ENCODE data around the gene KCNA2. TPM values are rescaled to one million over a fixed set of nuclear protein-coding genes. Genes with fewer than 3 reads are reported as not detected.

KCNA2 gene
- total and polyA plus RNA-seq, 10 donors, result 0.09 to 2.6 (median 1.2) TPM

DNA sequence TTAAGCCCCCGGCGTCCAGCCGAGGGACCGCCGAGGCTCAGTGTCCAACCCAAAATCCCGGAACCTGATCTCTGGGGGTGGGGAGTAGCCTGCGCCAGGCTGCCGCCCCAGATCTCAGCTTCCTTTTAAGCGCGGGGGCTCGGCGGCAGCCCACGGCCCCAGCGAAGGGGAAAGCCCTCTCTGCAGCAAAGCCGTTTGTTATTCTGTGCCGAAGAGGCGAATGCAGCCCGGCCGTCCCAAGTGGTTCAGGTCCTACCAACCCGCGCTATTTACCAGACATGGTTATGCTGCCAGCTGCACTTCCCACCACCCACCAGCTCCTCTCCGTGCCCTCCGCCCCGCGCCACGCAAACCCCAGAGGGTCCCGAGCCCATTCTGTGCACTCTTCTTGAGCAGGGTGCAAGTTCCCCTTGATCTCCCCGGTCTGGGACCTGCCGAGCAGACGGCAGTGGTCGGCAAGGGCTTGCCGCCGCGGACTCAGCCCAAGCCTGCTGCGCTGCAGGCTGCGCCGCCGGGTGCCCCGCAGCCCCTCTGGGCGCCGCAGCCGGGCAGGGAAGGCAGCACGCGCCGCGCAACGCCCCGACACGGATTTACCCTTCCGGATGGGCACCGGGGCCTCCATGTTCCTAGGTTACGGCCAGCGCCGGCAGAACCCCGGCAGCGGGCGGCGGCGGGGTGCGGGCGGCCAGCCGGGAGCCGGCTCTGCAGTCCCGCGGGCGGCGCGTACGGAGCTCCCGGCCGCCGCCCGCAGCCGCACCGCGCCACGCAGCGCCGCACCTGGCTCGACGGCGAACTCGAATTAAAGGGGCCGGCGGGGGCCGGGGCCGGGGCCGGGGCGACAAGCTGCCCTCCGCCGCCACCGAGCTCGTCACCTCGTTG lies 738 bp upstream of the KCNA2 start:
- Histone ChIP-seq H3K9me3 (no peaks in the 10 kb centered on the region), H3K4me1 (peaks cover 7 to 30% (median 26%) of the 10 kb centered on the region in 6 donors), H3K36me3 (no peaks in the 10 kb centered on the region), H3K4me3 (peak overlapping the region; percentile 27 to 76 (median 50)), H3K27ac (no peak overlapping the region), H3K27me3 (replicated peaks in 1 of 7) (peaks cover 5 to 83% (median 49%) of the 10 kb centered on the region in 7 donors)
- TF ChIP-seq, protein P1, sequence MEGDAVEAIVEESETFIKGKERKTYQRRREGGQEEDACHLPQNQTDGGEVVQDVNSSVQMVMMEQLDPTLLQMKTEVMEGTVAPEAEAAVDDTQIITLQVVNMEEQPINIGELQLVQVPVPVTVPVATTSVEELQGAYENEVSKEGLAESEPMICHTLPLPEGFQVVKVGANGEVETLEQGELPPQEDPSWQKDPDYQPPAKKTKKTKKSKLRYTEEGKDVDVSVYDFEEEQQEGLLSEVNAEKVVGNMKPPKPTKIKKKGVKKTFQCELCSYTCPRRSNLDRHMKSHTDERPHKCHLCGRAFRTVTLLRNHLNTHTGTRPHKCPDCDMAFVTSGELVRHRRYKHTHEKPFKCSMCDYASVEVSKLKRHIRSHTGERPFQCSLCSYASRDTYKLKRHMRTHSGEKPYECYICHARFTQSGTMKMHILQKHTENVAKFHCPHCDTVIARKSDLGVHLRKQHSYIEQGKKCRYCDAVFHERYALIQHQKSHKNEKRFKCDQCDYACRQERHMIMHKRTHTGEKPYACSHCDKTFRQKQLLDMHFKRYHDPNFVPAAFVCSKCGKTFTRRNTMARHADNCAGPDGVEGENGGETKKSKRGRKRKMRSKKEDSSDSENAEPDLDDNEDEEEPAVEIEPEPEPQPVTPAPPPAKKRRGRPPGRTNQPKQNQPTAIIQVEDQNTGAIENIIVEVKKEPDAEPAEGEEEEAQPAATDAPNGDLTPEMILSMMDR (IDR thresholded peaks at IDR 0.05 in 8 of 11, conservative IDR thresholded peaks at IDR 0.05 in 3 of 11), result no peak
- DNase-seq, result no peak
- intact Hi-C loops (cut with DNase I; ENCODE audit: low total_unique reads), result no loop called here
- WGBS, 5 donors, result 0 to 1% (median 1%) methylated on average over 29 to 94 of the region's 94 CpGs

DNA sequence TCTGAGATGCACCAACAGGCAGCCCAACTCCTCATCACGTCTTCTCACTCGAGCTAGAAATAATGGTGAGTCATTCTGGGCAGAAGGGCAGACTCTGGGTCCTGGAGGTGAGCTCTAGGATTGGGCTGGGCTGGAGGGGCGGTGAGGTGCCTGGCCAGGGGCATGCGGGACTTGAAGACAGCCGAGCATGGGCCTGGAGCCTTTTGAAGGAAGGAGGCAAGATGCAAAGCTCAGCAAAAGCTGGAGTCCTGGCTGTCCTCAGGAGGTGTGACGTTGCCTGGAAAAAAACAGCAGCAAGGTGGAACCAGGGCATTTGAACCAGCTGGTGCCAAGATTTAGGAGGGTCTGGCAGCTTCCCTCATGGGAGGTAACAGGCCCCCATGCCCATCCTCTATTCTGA lies 712 bp downstream of the KCNA2 start:
- 73 to 85% (median 81%) methylated on average over 6 of the region's 6 CpGs for WGBS, 5 donors
- DNase-seq, result no peak
- Histone ChIP-seq H3K27ac (no peak overlapping the region), H3K4me1 (peaks cover 7 to 30% (median 26%) of the 10 kb centered on the region in 6 donors), H3K9me3 (no peaks in the 10 kb centered on the region), H3K27me3 (replicated peaks in 1 of 7) (peaks cover 5 to 95% (median 49%) of the 10 kb centered on the region in 7 donors), H3K4me3 (peak overlapping the region in 1 of 8 donors; percentile 76), H3K36me3 (no peaks in the 10 kb centered on the region)
- TF ChIP-seq POLR2AphosphoS5 (IDR thresholded peaks at IDR 0.05), result no peak
- no peak for TF ChIP-seq POLR2A (IDR thresholded peaks at IDR 0.05)
- TF ChIP-seq, protein P1 (IDR thresholded peaks at IDR 0.05 in 8 of 11, conservative IDR thresholded peaks at IDR 0.05 in 3 of 11), result no peak
- intact Hi-C loops (cut with DNase I; ENCODE audit: low total_unique reads), result no loop called here

DNA sequence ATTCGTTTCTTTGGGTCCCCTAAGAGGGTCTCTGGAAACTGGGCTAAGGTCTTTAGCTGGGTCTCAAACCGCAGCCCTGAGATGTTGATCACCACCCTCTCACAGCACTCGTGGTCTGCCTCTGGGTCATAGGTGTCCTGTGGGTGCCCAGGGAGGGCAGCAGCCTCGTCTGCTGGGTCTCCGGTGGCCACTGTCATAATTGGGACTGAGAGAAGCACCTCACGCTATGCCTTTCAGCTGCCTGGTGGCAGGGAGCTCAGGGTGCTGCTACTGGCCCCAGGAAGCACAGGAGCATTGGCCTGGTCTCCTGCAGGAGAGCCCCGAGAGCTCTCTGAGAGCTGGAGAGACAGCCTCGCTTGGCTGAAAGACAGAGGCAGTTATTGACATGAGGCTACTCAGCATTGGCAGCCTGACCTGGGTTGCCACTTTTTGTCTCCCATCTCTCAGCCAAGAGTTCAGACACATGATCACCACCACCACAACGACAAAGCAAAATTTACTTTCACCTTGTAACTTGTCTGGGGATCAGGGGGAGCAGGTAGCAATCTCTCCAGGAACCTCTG lies 1.5 kb downstream of the KCNA2 start:
- peaks cover 5 to 91% (median 49%) of the 10 kb centered on the region in 7 donors for H3K27me3 ChIP-seq (replicated peaks in 1 of 7)
- peaks cover 7 to 30% (median 26%) of the 10 kb centered on the region in 6 donors for H3K4me1 ChIP-seq
- TF ChIP-seq POLR2A (IDR thresholded peaks at IDR 0.05), result no peak
- TF ChIP-seq POLR2AphosphoS5 (IDR thresholded peaks at IDR 0.05), result no peak
- TF ChIP-seq, protein P1 (IDR thresholded peaks at IDR 0.05 in 8 of 11, conservative IDR thresholded peaks at IDR 0.05 in 3 of 11), result no peak
- H3K4me3 ChIP-seq, result no peak overlapping the region
- no peaks in the 10 kb centered on the region for H3K9me3 ChIP-seq
- no peak overlapping the region for H3K27ac ChIP-seq
- intact Hi-C loops (cut with DNase I; ENCODE audit: low total_unique reads), result no loop called here
- WGBS, 5 donors, result 79 to 85% (median 81%) methylated on average over 9 of the region's 9 CpGs
- DNase-seq, result no peak
- no peaks in the 10 kb centered on the region for H3K36me3 ChIP-seq

DNA sequence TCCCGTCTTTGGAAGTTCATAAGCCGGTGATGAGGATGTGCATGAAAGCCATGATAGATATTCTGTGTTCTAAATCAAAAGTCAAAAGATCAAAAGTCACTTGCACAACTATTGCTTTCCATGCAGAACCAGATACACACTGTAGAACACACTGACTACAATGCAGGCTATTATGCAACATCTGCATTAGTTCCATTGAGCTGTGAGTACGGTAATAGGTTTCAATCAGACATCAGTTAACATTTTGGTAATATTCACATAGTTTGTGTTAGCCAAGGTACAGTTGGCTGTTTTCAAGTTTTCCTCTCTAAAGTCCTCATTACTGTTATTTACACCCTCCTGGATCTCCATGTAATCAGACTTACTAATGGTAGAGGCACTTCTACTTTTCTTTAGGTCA lies 3.1 kb downstream of the KCNA2 start:
- H3K36me3 ChIP-seq, result no peaks in the 10 kb centered on the region
- peaks cover 7 to 27% (median 25%) of the 10 kb centered on the region in 6 donors for H3K4me1 ChIP-seq
- no peak overlapping the region for H3K4me3 ChIP-seq
- intact Hi-C loops (cut with DNase I; ENCODE audit: low total_unique reads), result no loop called here
- no peak for DNase-seq
- peaks cover 5 to 79% (median 42%) of the 10 kb centered on the region in 7 donors for H3K27me3 ChIP-seq (replicated peaks in 1 of 7)
- TF ChIP-seq, protein P1 (IDR thresholded peaks at IDR 0.05 in 8 of 11, conservative IDR thresholded peaks at IDR 0.05 in 3 of 11), result no peak
- TF ChIP-seq POLR2AphosphoS5 (IDR thresholded peaks at IDR 0.05) (no peak), POLR2A (IDR thresholded peaks at IDR 0.05) (no peak)
- 88 to 96% (median 94%) methylated on average over 3 of the region's 3 CpGs for WGBS, 5 donors
- H3K9me3 ChIP-seq, result no peaks in the 10 kb centered on the region
- no peak overlapping the region for H3K27ac ChIP-seq
